ENCODE results near the gene IGF1R.
"Not testable (repeated sequence)": the region's sequence is repeated elsewhere in the genome, so short reads cannot be mapped to it uniquely, and the experiment has no call there.

The IGF1R gene

DNA sequence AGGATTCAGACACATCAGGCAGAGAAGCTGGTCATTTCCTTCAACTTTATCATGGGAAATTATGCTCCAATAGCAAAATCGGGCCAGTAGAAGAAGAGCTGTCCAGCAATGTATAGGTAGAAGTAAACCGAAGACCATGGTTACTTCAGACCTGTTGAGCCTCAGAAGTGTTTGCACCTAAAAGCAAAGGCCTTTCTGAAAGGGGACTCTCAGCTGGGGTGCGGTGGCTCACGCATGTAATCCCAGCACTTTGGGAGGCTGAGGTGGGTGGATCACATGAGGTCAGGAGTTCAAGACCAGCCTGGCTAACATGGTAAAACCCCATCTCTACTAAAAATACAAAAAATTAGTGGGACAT lies 316.8 kb downstream of the IGF1R start:
- H3K27me3 Mint-ChIP-seq; H3K4me1 Mint-ChIP-seq (ENCODE audit: low read depth); H3K27ac Mint-ChIP-seq; H3K4me3 Mint-ChIP-seq; intact Hi-C loops (cut with micrococcal nuclease): not testable (repeated sequence)
- Mint-ChIP-seq H3K9me3 (peaks cover 20% of the 10 kb centered on the region), H3K36me3 (ENCODE audit: low read depth) (peaks cover 26% of the 10 kb centered on the region)

- H3K4me1 Mint-ChIP-seq (ENCODE audit: low read depth), result no peaks in the 10 kb centered on the region
- intact Hi-C loops (cut with micrococcal nuclease), result no loop called here
- peaks cover 19% of the 10 kb centered on the region for H3K9me3 Mint-ChIP-seq
- peaks cover 21% of the 10 kb centered on the region for H3K36me3 Mint-ChIP-seq (ENCODE audit: low read depth)
- no peak overlapping the region for H3K27ac Mint-ChIP-seq
- H3K27me3 Mint-ChIP-seq, result no peaks in the 10 kb centered on the region
- no peak overlapping the region for H3K4me3 Mint-ChIP-seq
Measured at GRCh38 chr15:98965597-98965996, 317.3 kb downstream of the IGF1R start.

DNA sequence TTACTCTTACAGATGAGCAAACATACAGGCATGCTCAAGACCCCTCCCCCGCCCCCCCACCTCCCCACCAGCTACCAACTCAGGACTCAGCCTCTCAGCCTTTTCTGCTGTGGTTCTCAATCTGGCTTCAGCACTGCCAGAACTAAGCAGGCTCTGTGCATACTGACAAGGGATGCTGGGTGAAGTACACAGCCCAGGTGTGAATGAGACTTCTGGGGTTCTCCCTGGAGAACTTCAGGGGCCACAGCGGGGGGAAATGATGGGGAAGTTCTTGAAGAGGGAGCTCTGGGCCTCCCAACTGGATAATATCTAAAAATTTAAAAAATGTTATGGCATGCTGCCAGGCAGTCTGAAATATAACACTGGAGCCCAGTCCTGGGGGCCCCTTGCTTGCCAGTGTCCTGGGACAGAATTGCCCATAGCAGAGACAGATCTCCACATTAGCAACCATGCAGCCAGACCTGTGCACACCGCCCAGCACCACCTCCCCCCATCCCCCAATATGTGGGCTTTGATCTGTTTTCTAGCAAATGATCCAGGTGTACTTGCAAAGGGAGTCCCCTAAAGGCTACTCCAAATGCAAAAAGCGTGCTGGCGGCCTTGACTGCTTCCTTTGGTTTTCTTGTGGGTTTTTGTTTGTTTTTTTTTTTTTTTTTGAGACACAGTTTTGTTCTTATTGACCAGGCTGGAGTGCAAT lies 317.9 kb downstream of the IGF1R start:
- H3K36me3 Mint-ChIP-seq (ENCODE audit: low read depth), result peaks cover 15% of the 10 kb centered on the region
- H3K27ac Mint-ChIP-seq, result no peak overlapping the region
- H3K27me3 Mint-ChIP-seq, result no peaks in the 10 kb centered on the region
- intact Hi-C loops (cut with micrococcal nuclease), result no loop called here
- no peak overlapping the region for H3K4me3 Mint-ChIP-seq
- H3K9me3 Mint-ChIP-seq, result peaks cover 13% of the 10 kb centered on the region
- H3K4me1 Mint-ChIP-seq (ENCODE audit: low read depth), result no peaks in the 10 kb centered on the region

- H3K36me3 Mint-ChIP-seq (ENCODE audit: low read depth), result peaks cover 6% of the 10 kb centered on the region
- intact Hi-C loops (cut with micrococcal nuclease), result no loop called here
- no peak overlapping the region for H3K27ac Mint-ChIP-seq
- no peak overlapping the region for H3K4me3 Mint-ChIP-seq
- peaks cover 4% of the 10 kb centered on the region for H3K9me3 Mint-ChIP-seq
- H3K4me1 Mint-ChIP-seq (ENCODE audit: low read depth), result no peaks in the 10 kb centered on the region
- no peaks in the 10 kb centered on the region for H3K27me3 Mint-ChIP-seq
Measured at GRCh38 chr15:98967096-98967495, 318.8 kb downstream of the IGF1R start.

- Mint-ChIP-seq H3K27me3 (no peaks in the 10 kb centered on the region), H3K4me1 (ENCODE audit: low read depth) (no peaks in the 10 kb centered on the region), H3K4me3 (no peak overlapping the region), H3K27ac (no peak overlapping the region), H3K36me3 (ENCODE audit: low read depth) (no peaks in the 10 kb centered on the region), H3K9me3 (no peaks in the 10 kb centered on the region)
- intact Hi-C loops (cut with micrococcal nuclease), result no loop called here
Measured at GRCh38 chr15:98967916-98968315, 319.6 kb downstream of the IGF1R start.

- no peak overlapping the region for H3K27ac Mint-ChIP-seq
- H3K27me3 Mint-ChIP-seq, result no peaks in the 10 kb centered on the region
- no peaks in the 10 kb centered on the region for H3K9me3 Mint-ChIP-seq
- intact Hi-C loops (cut with micrococcal nuclease), result no loop called here
- H3K4me1 Mint-ChIP-seq (ENCODE audit: low read depth), result no peaks in the 10 kb centered on the region
- no peaks in the 10 kb centered on the region for H3K36me3 Mint-ChIP-seq (ENCODE audit: low read depth)
- H3K4me3 Mint-ChIP-seq, result no peak overlapping the region
Measured at GRCh38 chr15:98968576-98968975, 320.2 kb downstream of the IGF1R start.

DNA sequence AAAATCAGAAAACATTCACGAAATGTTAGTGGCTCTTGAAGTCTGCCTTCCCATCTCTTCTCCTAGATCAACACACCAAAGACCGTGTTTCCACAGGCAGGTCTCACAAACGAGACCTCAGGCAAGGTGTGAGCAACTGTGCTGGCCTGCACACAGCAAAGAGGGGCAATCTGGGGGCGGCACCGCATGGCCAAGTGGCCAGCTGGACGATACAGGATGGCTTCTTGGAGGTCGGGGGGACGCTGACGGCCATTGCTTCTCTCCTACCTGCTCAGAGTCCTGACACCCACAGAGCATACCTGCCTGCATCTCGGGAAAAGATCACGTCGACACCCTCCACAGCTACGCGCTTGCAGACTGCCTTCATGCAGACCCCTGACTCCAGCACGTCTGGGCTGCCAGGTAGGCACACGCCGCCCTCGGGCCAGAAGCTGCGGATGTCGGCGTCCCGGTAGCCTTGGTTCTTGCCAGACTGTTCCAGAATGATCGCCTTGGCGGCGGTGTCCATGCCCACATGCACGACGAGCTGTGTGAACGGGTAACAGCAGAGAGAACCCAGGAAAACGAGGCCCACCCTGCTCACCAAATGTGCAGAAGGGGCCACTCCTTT lies 320.9 kb downstream of the IGF1R start:
- no peak overlapping the region for H3K27ac Mint-ChIP-seq
- H3K4me3 Mint-ChIP-seq, result no peak overlapping the region
- no peaks in the 10 kb centered on the region for H3K27me3 Mint-ChIP-seq
- intact Hi-C loops (cut with micrococcal nuclease), result no loop called here
- no peaks in the 10 kb centered on the region for H3K9me3 Mint-ChIP-seq
- no peaks in the 10 kb centered on the region for H3K4me1 Mint-ChIP-seq (ENCODE audit: low read depth)
- H3K36me3 Mint-ChIP-seq (ENCODE audit: low read depth), result no peaks in the 10 kb centered on the region

DNA sequence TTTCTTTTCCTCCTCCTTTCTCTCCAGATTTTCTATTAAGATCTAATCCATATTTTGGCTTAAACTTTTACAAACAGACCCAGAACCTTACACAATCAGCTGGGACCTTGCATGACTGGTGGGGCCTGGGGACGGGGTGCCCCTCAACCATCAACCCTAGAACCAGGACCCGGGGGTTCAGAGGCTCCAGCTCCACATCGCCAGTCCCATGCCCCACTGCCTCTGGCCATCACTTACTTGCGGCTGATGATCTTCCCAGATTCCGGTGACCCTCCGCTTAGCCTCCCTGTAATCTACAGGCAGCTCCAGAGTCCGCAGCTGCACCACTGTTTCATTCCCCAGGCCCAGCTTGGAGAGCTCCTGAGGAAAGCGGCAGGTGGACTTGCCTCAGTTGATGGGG lies 322.5 kb downstream of the IGF1R start:
- intact Hi-C loops (cut with micrococcal nuclease), result no loop called here
- Mint-ChIP-seq H3K36me3 (ENCODE audit: low read depth) (no peaks in the 10 kb centered on the region), H3K27ac (no peak overlapping the region), H3K27me3 (no peaks in the 10 kb centered on the region), H3K4me1 (ENCODE audit: low read depth) (no peaks in the 10 kb centered on the region), H3K4me3 (no peak overlapping the region), H3K9me3 (no peaks in the 10 kb centered on the region)

DNA sequence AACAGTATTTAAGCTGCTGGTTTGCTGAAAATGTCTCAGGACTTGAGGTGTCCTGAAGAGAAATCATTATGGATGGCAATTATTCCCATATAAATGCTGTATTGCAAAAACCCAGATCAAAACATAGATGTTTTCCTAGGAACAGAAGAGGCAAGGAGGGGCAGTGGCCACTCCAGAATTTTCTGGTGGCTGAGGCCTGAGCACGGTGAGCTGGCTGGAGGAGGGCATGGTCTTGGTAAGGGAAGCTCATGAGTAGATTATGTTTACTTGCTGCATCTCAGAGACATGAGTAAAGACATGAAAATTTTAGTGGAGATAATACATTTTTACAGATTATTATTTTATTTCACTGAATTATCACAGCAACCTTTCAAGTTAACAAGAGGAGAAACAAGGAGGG lies 328.2 kb downstream of the IGF1R start:
- H3K27me3 Mint-ChIP-seq, result no peaks in the 10 kb centered on the region
- no peak overlapping the region for H3K27ac Mint-ChIP-seq
- H3K36me3 Mint-ChIP-seq (ENCODE audit: low read depth), result no peaks in the 10 kb centered on the region
- H3K4me3 Mint-ChIP-seq, result no peak overlapping the region
- H3K9me3 Mint-ChIP-seq, result no peaks in the 10 kb centered on the region
- intact Hi-C loops (cut with micrococcal nuclease), result no loop called here
- no peaks in the 10 kb centered on the region for H3K4me1 Mint-ChIP-seq (ENCODE audit: low read depth)

DNA sequence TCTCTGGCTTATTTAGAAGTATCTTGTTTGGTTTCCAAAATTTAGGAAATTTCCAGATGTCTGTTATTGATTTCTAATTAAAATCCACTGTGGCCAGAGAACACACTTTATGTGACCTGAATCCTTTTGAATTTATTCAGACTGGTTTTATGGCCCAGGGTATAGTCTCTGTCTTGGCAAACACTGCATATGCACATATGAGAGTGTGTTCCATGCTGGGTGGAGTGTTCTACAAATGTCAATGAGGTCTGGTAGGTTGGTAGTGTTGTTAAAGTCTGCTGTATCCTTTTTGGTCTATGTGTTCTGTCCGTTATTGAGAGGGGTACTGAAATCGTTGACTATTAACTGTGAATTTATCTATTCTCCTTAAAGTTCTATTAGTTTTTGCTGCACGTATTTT lies 329.1 kb downstream of the IGF1R start:
- Mint-ChIP-seq H3K36me3 (ENCODE audit: low read depth) (no peaks in the 10 kb centered on the region), H3K4me1 (ENCODE audit: low read depth) (no peaks in the 10 kb centered on the region), H3K9me3 (no peaks in the 10 kb centered on the region), H3K4me3 (no peak overlapping the region), H3K27me3 (no peaks in the 10 kb centered on the region), H3K27ac (no peak overlapping the region)
- intact Hi-C loops (cut with micrococcal nuclease), result no loop called here

- no peaks in the 10 kb centered on the region for H3K36me3 Mint-ChIP-seq (ENCODE audit: low read depth)
- intact Hi-C loops (cut with micrococcal nuclease), result no loop called here
Measured at GRCh38 chr15:98978153-98978552, 329.8 kb downstream of the IGF1R start.

DNA sequence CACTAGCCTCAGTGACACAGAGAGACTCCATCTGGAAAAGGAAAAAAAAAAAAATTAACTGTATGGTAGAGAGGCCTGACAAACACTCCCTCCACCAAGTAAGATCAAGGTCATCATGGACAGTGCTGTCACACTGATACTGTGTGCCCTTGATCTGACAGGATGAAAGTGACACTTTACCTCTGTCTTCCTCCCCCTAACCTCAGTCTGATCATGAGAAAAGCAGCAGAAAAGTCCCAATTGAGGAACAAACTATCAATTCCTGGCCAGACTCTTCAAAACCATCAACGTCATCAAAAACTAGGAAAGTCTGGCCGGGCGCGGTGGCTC lies 332.5 kb downstream of the IGF1R start:
- Mint-ChIP-seq H3K9me3 (peaks cover 7% of the 10 kb centered on the region), H3K36me3 (ENCODE audit: low read depth) (no peaks in the 10 kb centered on the region), H3K4me3 (no peak overlapping the region), H3K27ac (no peak overlapping the region), H3K4me1 (ENCODE audit: low read depth) (peaks cover 11% of the 10 kb centered on the region), H3K27me3 (no peaks in the 10 kb centered on the region)
- intact Hi-C loops (cut with micrococcal nuclease), result no loop called here

More at GRCh38 chr15:98978153-98978552, 329.8 kb downstream of the IGF1R start:
- Mint-ChIP-seq H3K4me3 (no peak overlapping the region), H3K4me1 (ENCODE audit: low read depth) (no peaks in the 10 kb centered on the region), H3K27ac (no peak overlapping the region), H3K27me3 (no peaks in the 10 kb centered on the region), H3K9me3 (no peaks in the 10 kb centered on the region)

- intact Hi-C loops (cut with micrococcal nuclease), result no loop called here
Measured at GRCh38 chr15:98981851-98982722, 333.7 kb downstream of the IGF1R start.

DNA sequence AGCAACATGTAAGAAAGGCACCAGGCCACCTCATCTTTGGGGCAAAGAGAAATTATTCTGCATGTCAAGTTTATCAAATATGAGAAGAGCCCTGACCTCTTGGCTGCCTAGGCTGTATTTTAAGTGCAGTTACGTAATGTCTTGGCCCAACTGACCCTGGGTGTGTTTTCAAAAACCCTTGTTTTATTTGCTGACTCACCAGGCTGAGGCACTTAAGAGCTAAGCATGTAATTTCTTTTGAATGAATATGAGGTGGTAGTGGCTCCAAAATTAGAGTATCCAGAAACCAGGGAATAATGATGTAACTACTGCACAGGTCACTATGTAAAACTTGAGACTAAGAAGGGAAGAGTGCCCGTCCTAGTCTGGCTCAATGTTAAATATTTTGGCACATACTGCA lies 335.0 kb downstream of the IGF1R start:
- intact Hi-C loops (cut with micrococcal nuclease), result no loop called here
- Mint-ChIP-seq H3K9me3 (peaks cover 17% of the 10 kb centered on the region), H3K27me3 (no peaks in the 10 kb centered on the region), H3K4me1 (ENCODE audit: low read depth) (peaks cover 11% of the 10 kb centered on the region), H3K27ac (no peak overlapping the region), H3K36me3 (ENCODE audit: low read depth) (no peaks in the 10 kb centered on the region), H3K4me3 (no peak overlapping the region)

More at GRCh38 chr15:98981851-98982722, 333.7 kb downstream of the IGF1R start:
- Mint-ChIP-seq H3K9me3 (peaks cover 17% of the 10 kb centered on the region), H3K27me3 (no peaks in the 10 kb centered on the region), H3K4me1 (ENCODE audit: low read depth) (peaks cover 11% of the 10 kb centered on the region), H3K4me3 (no peak overlapping the region), H3K27ac (no peak overlapping the region), H3K36me3 (ENCODE audit: low read depth) (no peaks in the 10 kb centered on the region)
